Cardiac muscle cell (in vitro differentiated cells and primary cell): Measurements from ENCODE around the gene LOXL4. TPM values are rescaled to one million over a fixed set of nuclear protein-coding genes. Genes with fewer than 3 reads are reported as not detected.

Experiments used
- DNase-seq, 2 donors: peaks; one replicate each; pipeline versions ENCODE4 v3.0.0 to v3.0.0-alpha.2; 2010 to 2017; ENCODE audit warnings: low read depth in 1 of 2, low spot score in 1 of 2
- H3K27ac ChIP-seq: fragments of 200-600 bp; sonication (generic); 2 replicates; pipeline ENCODE4 v1.5.1; 2016
- H3K27me3 ChIP-seq: fragments of 200-600 bp; sonication (generic); 2 replicates; pipeline ENCODE4 v1.6.0; 2016; ENCODE audit warnings: control low read depth
- H3K36me3 ChIP-seq: fragments of 200-600 bp; sonication (generic); 2 replicates; pipeline ENCODE4 v1.5.1; 2016; ENCODE audit warnings: control low read depth
- H3K4me1 ChIP-seq: fragments of 200-600 bp; sonication (generic); 2 replicates; pipeline ENCODE4 v1.8.1; 2017; ENCODE audit warnings: low read depth, mild to moderate bottlenecking, mixed run types
- H3K4me3 ChIP-seq: fragments of 200-600 bp; sonication (generic); 2 replicates; pipeline ENCODE4 v1.5.1; 2016; ENCODE audit warnings: mild to moderate bottlenecking
- H3K9me3 ChIP-seq: fragments of 200-600 bp; sonication (generic); 2 replicates; pipeline ENCODE4 v1.5.1; 2017; ENCODE audit warnings: low read depth, mild to moderate bottlenecking, control low read depth
- CTCF ChIP-seq: IDR thresholded peaks from 2 replicates; pipeline ENCODE4 v1.5.1; 2012; ENCODE audit warnings: low read depth, mild to moderate bottlenecking, low read length
- polyA plus RNA-seq: library from polyadenylated mRNA; unstranded; fragments of >200 nt; fragmentation: Nextera tagmentation; extraction: Ambion mirVana; gene quantifications from 2 replicates; pipeline ENCODE4 v1.2.1, GENCODE V29; 2016
- total RNA-seq: library from RNA; depleted of rRNA; stranded (reverse); fragments of >200 nt; gene quantifications from 2 replicates; pipeline ENCODE4 v1.2.3, GENCODE V29; 2016

The LOXL4 gene
- total and polyA plus RNA-seq, 2 experiments from 2014 or later = 3.1 to 10.9 TPM

GRCh38 chr10:98258683-98259454, 9.1 kb downstream of the LOXL4 start:
- Histone ChIP-seq H3K27ac (no peak overlapping the region), H3K4me3 (no peak overlapping the region), H3K4me1 (no peaks in the 10 kb centered on the region), H3K9me3 (no peaks in the 10 kb centered on the region), H3K27me3 (no peaks in the 10 kb centered on the region), H3K36me3 (no peaks in the 10 kb centered on the region)
- TF ChIP-seq CTCF = no peak
- no peak for DNase-seq

- H3K4me1 ChIP-seq = no peaks in the 10 kb centered on the region
- H3K4me3 ChIP-seq = no peak overlapping the region
- no peak for TF ChIP-seq CTCF
- no peaks in the 10 kb centered on the region for H3K36me3 ChIP-seq
- no peak overlapping the region for H3K27ac ChIP-seq
- DNase-seq = no peak
- no peaks in the 10 kb centered on the region for H3K27me3 ChIP-seq
- no peaks in the 10 kb centered on the region for H3K9me3 ChIP-seq
These were observed 10.0 kb downstream of the LOXL4 start for GRCh38 chr10:98257961-98258360.

GRCh38 chr10:98257198-98257597, 10.8 kb downstream of the LOXL4 start:
- no peak for DNase-seq
- TF ChIP-seq CTCF = no peak
- Histone ChIP-seq H3K9me3 (no peaks in the 10 kb centered on the region), H3K36me3 (no peaks in the 10 kb centered on the region), H3K27me3 (no peaks in the 10 kb centered on the region), H3K4me3 (no peak overlapping the region), H3K27ac (no peak overlapping the region), H3K4me1 (peaks cover 3% of the 10 kb centered on the region)

- no peak for TF ChIP-seq CTCF
- Histone ChIP-seq H3K4me3 (no peak overlapping the region), H3K27ac (no peak overlapping the region), H3K36me3 (no peaks in the 10 kb centered on the region), H3K4me1 (peaks cover 8% of the 10 kb centered on the region), H3K27me3 (no peaks in the 10 kb centered on the region), H3K9me3 (no peaks in the 10 kb centered on the region)
- DNase-seq = no peak
These were observed 11.3 kb downstream of the LOXL4 start for GRCh38 chr10:98256692-98257091.

GRCh38 chr10:98255146-98255877, 12.7 kb downstream of the LOXL4 start:
- no peaks in the 10 kb centered on the region for H3K36me3 ChIP-seq
- H3K4me1 ChIP-seq = peaks cover 9% of the 10 kb centered on the region
- H3K27me3 ChIP-seq = no peaks in the 10 kb centered on the region
- TF ChIP-seq CTCF = no peak
- no peak for DNase-seq
- H3K4me3 ChIP-seq = no peak overlapping the region
- no peaks in the 10 kb centered on the region for H3K9me3 ChIP-seq
- H3K27ac ChIP-seq = no peak overlapping the region
